ENCODE measurements around the gene KISS1.
"Not testable (repeated sequence)": the region's sequence is repeated elsewhere in the genome, so short reads cannot be mapped to it uniquely, and the experiment has no call there.

Gene KISS1

GRCh38 chr1:204196068-204196795 lies at the start of gene KISS1:
Gene KISS1 (minus strand): TSS chr1:204196491. CDS start chr1:204192876, 3,615 bp downstream.
- DNase-seq = no peak

GRCh38 chr1:204242920-204243319 lies 46.6 kb upstream of the KISS1 start:
- DNase-seq = no peak

GRCh38 chr1:204241914-204242313 lies 45.6 kb upstream of the KISS1 start:
- no peak for DNase-seq

GRCh38 chr1:204241050-204241449 lies 44.8 kb upstream of the KISS1 start:
- DNase-seq = no peak

- DNase-seq = no peak
These were observed 43.9 kb upstream of the KISS1 start for GRCh38 chr1:204240233-204240632.

GRCh38 chr1:204239401-204239800 lies 43.1 kb upstream of the KISS1 start:
- DNase-seq = not testable (repeated sequence)

GRCh38 chr1:204238520-204238919 lies 42.2 kb upstream of the KISS1 start:
- DNase-seq = not testable (repeated sequence)

- not testable (repeated sequence) for DNase-seq
These were observed 41.2 kb upstream of the KISS1 start for GRCh38 chr1:204237515-204237914.

- DNase-seq = no peak
These were observed 36.2 kb upstream of the KISS1 start for GRCh38 chr1:204232526-204232925.

- no peak for DNase-seq
These were observed 33.9 kb upstream of the KISS1 start for GRCh38 chr1:204230211-204230610.

GRCh38 chr1:204228896-204229295 lies 32.6 kb upstream of the KISS1 start:
- DNase-seq = no peak

GRCh38 chr1:204227996-204228785 lies 31.9 kb upstream of the KISS1 start:
- DNase-seq = no peak

- no peak for DNase-seq
These were observed 31.1 kb upstream of the KISS1 start for GRCh38 chr1:204227351-204227750.

- no peak for DNase-seq
These were observed 29.8 kb upstream of the KISS1 start for GRCh38 chr1:204225841-204226735.

GRCh38 chr1:204224655-204225054 lies 28.4 kb upstream of the KISS1 start:
- DNase-seq = no peak

GRCh38 chr1:204223129-204223860 lies 27.0 kb upstream of the KISS1 start:
- DNase-seq = no peak

GRCh38 chr1:204222764-204223055 lies 26.4 kb upstream of the KISS1 start:
- DNase-seq = no peak

GRCh38 chr1:204222006-204222763 lies 25.9 kb upstream of the KISS1 start:
- no peak for DNase-seq

- DNase-seq = no peak
These were observed 25.0 kb upstream of the KISS1 start for GRCh38 chr1:204221271-204221670.

GRCh38 chr1:204219971-204220616 lies 23.8 kb upstream of the KISS1 start:
- DNase-seq = no peak

- no peak for DNase-seq
These were observed 22.3 kb upstream of the KISS1 start for GRCh38 chr1:204218552-204218951.

GRCh38 chr1:204217648-204218000 lies 21.3 kb upstream of the KISS1 start:
- no peak for DNase-seq

All from COR-L47 (cell line).